OCI-M2 (cell line): ENCODE data around the gene ZNF385B.

ENCODE experiments used
- DNase-seq: peaks from one replicate; lab custom pipeline; 2025; ENCODE audit not compliant: unreplicated experiment; lab: John Stamatoyannopoulos, UW

The ZNF385B gene

DNA sequence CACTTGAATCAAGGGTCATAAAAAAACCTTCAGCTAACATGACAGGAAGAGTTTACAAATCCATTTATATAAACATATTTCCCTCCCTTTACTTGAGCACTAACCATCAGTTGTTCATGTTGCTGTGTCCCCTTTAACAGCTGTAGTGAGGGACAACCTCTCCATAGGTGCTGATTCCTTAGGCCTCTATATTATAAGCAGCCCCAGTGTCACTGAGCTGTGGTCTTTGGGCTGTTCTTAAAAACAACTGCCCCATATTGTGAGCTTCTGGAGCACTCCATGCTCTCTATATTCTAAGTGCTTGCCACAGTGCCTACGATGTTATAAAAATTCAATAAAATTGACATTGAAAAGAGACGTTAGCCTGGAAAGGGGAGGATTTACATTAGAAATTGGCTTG, 175.3 kb downstream of the ZNF385B start:
- DNase-seq: no peak

GRCh38 chr2:179685146-179685545, 176.3 kb downstream of the ZNF385B start:
- DNase-seq: no peak

GRCh38 chr2:179682756-179683155, 178.7 kb downstream of the ZNF385B start:
- no peak for DNase-seq

DNA sequence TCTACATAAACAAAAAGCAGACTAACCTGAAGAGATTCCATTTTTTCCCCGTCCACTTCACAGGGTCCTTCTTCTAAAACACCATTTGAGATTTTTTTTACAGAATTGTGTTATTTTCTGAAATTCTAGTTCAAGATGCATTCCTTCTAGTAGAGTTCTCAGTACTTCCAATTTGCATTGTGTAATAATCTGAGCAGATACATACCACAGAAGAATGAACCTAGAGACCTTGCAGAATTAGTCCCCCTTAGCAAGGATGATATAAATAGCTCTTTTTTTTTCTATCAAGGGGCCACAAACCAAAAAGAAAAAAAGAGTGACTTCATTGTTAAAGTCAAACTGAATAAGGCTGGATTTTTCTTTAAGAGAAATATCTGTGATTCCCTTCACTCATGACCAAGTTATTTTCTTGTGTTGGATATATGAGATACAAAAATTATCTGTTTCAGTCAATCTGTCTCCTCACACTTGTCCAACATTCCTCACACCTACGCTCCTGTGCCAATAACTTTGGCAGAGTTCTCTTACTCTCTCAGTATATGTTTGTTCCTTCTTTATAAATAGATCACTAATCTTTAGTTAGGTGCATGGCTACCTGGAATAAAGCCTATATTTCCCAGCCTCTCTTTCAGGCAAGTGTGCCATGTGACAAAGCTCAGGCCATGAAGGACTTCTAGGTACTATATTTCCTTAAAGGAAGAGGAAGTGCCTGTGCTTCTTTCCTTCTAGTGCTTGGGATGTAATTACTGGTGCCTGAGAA, 183.5 kb downstream of the ZNF385B start:
- DNase-seq: no peak

- no peak for DNase-seq
Measured at GRCh38 chr2:179677077-179677688, 184.2 kb downstream of the ZNF385B start.

DNA sequence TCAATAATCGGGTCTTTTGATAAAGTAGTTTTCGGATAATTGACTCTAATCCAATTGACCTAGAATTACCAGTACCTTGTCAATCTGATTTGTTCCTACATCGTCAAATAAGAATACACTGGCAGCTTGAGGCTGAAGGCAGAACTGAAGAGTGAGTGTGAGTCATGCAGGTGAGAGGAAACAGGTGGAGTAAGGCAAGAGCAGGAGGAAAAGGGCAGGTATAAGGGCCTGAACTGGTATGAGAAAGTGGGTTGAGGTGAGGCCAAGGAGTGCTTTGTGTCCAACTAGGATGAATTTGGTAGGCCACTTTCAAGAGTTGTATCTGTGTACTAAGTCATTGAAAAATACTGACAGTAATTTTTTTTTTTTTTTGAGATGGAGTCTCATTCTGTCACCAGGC, 186.0 kb downstream of the ZNF385B start:
- DNase-seq: no peak

GRCh38 chr2:179671043-179671981, 190.1 kb downstream of the ZNF385B start:
- DNase-seq: no peak

GRCh38 chr2:179669196-179669595, 192.2 kb downstream of the ZNF385B start:
- no peak for DNase-seq

GRCh38 chr2:179664972-179665812, 196.2 kb downstream of the ZNF385B start:
- no peak for DNase-seq

DNA sequence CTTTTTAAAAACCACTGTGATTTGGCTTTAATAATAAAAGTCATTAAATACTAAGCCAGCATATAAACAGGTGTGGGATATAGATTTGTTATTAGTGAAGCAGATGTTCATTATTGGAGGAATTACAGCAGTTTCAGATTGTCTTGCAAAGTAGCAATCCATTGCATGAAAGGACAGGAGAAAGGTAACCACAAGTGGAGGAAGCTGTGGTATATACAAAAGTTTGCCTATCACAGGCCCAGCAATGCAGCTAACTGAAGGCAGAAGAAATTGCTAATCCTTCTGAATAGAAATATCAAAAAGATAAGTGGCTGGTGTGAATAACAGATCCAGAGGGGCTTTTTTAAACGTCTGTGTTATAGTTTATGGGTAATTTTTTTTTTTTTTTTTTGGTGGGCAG, 199.4 kb downstream of the ZNF385B start:
- no peak for DNase-seq

DNA sequence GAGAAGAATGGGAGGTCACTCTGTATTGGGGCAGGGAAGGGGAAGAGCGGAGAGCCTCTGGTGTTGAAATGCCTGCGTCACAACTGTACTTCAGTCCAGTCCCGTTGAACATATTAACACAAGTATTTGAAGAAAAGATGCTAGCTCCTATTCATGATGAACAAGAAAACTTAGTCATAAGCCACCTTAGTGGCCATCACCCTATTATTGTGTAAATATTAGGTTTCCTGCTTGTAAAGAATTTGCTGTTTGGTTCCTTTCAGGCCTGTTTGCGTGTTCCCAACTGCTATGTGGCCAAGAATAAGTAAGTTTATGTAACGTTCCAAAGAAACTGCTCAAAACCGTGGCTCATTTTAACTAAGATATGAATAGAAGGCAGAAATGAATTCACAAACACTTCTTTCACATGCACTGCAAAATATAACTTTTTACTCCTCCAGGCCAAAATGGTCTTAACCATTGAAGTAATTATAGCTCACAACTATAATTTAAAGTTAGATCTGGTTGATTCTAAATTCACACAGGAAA, 204.3 kb downstream of the ZNF385B start:
- no peak for DNase-seq

- no peak for DNase-seq
Measured at GRCh38 chr2:179655627-179656026, 205.8 kb downstream of the ZNF385B start.

GRCh38 chr2:179654806-179655205, 206.6 kb downstream of the ZNF385B start:
- no peak for DNase-seq

- DNase-seq: no peak
Measured at GRCh38 chr2:179652296-179652695, 209.1 kb downstream of the ZNF385B start.

DNA sequence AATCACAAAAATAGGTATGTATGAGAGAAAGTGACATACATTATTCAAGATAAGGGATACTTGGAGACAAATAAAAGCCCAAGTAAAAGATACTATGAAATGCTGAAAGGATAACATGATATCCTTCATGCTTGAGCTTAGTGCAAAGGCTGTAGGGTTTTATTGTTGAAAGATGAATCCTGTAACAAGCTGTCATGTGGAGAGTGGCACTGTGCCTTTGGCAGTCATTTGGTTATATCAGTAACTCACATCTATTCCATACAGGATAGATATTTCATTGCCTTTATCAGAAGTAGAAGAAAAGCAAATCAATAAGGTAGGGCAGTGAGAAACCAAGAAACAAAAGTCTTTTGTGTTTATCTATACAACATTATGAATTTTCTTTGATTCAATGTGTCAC, 211.0 kb downstream of the ZNF385B start:
- DNase-seq: no peak

DNA sequence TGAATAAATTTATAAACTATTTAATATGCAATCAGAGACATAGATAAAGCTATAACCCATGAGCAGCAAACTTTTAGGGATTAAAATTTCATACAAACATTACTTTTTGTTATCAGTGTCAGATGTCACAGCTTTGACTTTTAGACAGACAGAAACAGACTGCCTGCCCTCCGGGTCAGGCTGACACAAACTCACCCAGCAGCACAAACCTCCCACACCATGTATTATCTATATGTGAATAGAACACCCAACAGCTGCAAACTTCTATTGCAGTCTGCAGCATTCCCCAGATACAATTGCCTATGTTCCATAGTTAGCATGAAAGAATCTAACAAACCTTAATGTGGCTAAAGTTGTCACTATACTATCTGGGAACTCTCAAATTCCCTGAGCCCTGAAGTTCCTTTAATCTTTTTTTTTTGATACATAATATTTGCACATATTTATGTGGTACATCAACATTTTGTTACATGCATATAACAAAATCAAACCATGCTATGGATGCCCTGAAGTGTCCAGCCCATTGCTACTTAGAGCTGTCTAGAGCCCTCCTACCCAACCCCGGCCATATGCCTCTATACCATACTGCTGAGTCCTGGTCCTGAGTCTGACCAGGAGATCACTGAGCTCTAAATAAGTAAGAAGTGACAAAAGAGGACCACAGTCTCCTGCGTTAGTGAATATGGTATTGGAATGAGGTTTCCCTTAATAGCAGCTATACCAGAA, 214.4 kb downstream of the ZNF385B start:
- no peak for DNase-seq

GRCh38 chr2:179646173-179646769, 215.1 kb downstream of the ZNF385B start:
- no peak for DNase-seq

GRCh38 chr2:179645047-179645446, 216.4 kb downstream of the ZNF385B start:
- DNase-seq: no peak

GRCh38 chr2:179642462-179642861, 218.9 kb downstream of the ZNF385B start:
- no peak for DNase-seq
